Measurements from ENCODE around the gene PRRX1.

The PRRX1 gene

GRCh38 chr1:170707117-170707516 is 43.2 kb downstream of the PRRX1 start:
- CTCF ChIA-PET = interaction anchor here (0.6 kb wide), 1 partner anchor 508 kb away, joined by 3 read pairs; no protein-coding TSS in a partner anchor
- POLR2A ChIA-PET = no interaction called here
- TF ChIP-seq ZNF384 (IDR thresholded peaks at IDR 0.05) (no peak), BHLHE40 (IDR thresholded peaks at IDR 0.05; ENCODE audit: borderline replicate concordance) (no peak), FOXM1 (IDR thresholded peaks at IDR 0.05; ENCODE audit: borderline replicate concordance) (no peak), LEF1 (IDR thresholded peaks at IDR 0.05; ENCODE audit: borderline replicate concordance) (no peak), TARDBP (IDR thresholded peaks at IDR 0.05) (no peak), ARNT (IDR thresholded peaks at IDR 0.05) (no peak), SP1 (IDR thresholded peaks at IDR 0.05) (no peak), FOXA1 (IDR thresholded peaks at IDR 0.05) (no peak), SUZ12 (IDR thresholded peaks at IDR 0.05) (no peak), FOXK2 (IDR thresholded peaks at IDR 0.05) (no peak), CTBP1 (IDR thresholded peaks at IDR 0.05; ENCODE audit: borderline replicate concordance) (no peak), NFRKB (IDR thresholded peaks at IDR 0.05) (no peak), ELF4 (IDR thresholded peaks at IDR 0.05) (no peak)
- DNase-seq (ENCODE audit: extremely low spot score) = no peak

DNA sequence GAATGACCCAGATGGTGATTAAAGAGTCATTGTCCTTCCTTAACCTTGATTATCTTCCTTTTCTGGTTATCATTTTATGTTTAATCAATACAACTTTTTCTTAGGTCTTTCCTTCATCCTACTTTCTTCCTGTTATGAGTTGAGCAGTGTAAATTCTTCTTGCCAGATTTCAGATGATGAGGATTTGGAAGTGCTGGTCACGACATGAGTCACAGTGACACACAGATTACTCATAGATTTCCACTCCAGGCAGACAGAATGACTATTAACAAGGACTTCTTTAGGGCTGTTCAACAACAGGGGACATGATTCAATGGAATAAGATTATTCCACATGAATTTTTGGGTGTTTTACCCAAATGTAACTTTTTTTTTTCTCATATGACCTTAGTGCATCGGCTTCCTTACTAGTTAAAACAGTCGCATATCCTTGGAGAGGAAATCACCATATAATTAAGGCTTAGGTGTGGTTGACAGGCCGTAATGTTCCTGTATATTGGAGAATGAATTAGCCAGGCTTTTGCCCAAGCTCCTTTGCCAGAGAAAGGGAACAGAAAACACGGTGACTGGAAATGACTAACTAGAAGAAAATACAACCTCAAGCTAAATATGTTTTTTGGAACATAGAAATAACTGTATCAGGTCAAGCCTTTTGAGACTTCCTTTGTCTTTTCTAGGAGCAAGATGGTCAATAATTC is 44.2 kb downstream of the PRRX1 start:
- TF ChIP-seq HDGF (IDR thresholded peaks at IDR 0.05; ENCODE audit: borderline replicate concordance) (no peak), NFRKB (IDR thresholded peaks at IDR 0.05) (no peak), SUZ12 (IDR thresholded peaks at IDR 0.05) (no peak), LEF1 (IDR thresholded peaks at IDR 0.05; ENCODE audit: borderline replicate concordance) (no peak), BHLHE40 (IDR thresholded peaks at IDR 0.05; ENCODE audit: borderline replicate concordance) (no peak), FOXA1 (IDR thresholded peaks at IDR 0.05) (no peak), CTBP1 (IDR thresholded peaks at IDR 0.05; ENCODE audit: borderline replicate concordance) (no peak), ZNF384 (IDR thresholded peaks at IDR 0.05) (no peak), FOXM1 (IDR thresholded peaks at IDR 0.05; ENCODE audit: borderline replicate concordance) (no peak), TARDBP (IDR thresholded peaks at IDR 0.05) (no peak), FOXK2 (IDR thresholded peaks at IDR 0.05) (no peak), ARNT (IDR thresholded peaks at IDR 0.05) (no peak), PKNOX1 (IDR thresholded peaks at IDR 0.05) (no peak), SP1 (IDR thresholded peaks at IDR 0.05) (no peak), ELF4 (IDR thresholded peaks at IDR 0.05) (no peak), L3MBTL2 (conservative IDR thresholded peaks at IDR 0.05) (no peak)
- CTCF ChIA-PET = no interaction called here
- no peak for DNase-seq (ENCODE audit: extremely low spot score)
- POLR2A ChIA-PET = no interaction called here

- ChIA-PET POLR2A (no interaction called here), CTCF (no interaction called here)
- no peak for DNase-seq (ENCODE audit: extremely low spot score)
- TF ChIP-seq ARNT (IDR thresholded peaks at IDR 0.05) (no peak), PKNOX1 (IDR thresholded peaks at IDR 0.05) (no peak), FOXK2 (IDR thresholded peaks at IDR 0.05) (no peak), CTBP1 (IDR thresholded peaks at IDR 0.05; ENCODE audit: borderline replicate concordance) (no peak), BHLHE40 (IDR thresholded peaks at IDR 0.05; ENCODE audit: borderline replicate concordance) (no peak), LEF1 (IDR thresholded peaks at IDR 0.05; ENCODE audit: borderline replicate concordance) (no peak), ELF4 (IDR thresholded peaks at IDR 0.05) (no peak), FOXM1 (IDR thresholded peaks at IDR 0.05; ENCODE audit: borderline replicate concordance) (no peak), HDGF (IDR thresholded peaks at IDR 0.05; ENCODE audit: borderline replicate concordance) (no peak), TARDBP (IDR thresholded peaks at IDR 0.05) (no peak), FOXA1 (IDR thresholded peaks at IDR 0.05) (no peak), ZNF384 (IDR thresholded peaks at IDR 0.05) (no peak), L3MBTL2 (conservative IDR thresholded peaks at IDR 0.05) (no peak), SUZ12 (IDR thresholded peaks at IDR 0.05) (no peak), NFRKB (IDR thresholded peaks at IDR 0.05) (no peak)
These were observed 47.8 kb downstream of the PRRX1 start for GRCh38 chr1:170711682-170712081.

- no peak for DNase-seq (ENCODE audit: extremely low spot score)
- ChIA-PET POLR2A (no interaction called here), CTCF (no interaction called here)
- TF ChIP-seq BHLHE40 (IDR thresholded peaks at IDR 0.05; ENCODE audit: borderline replicate concordance) = no peak
- TF ChIP-seq TARDBP (IDR thresholded peaks at IDR 0.05) = no peak
- TF ChIP-seq FOXK2 (IDR thresholded peaks at IDR 0.05) = no peak
- TF ChIP-seq CTBP1 (IDR thresholded peaks at IDR 0.05; ENCODE audit: borderline replicate concordance) = no peak
- no peak for TF ChIP-seq PKNOX1 (IDR thresholded peaks at IDR 0.05)
- no peak for TF ChIP-seq SUZ12 (IDR thresholded peaks at IDR 0.05)
- no peak for TF ChIP-seq FOXM1 (IDR thresholded peaks at IDR 0.05; ENCODE audit: borderline replicate concordance)
- no peak for TF ChIP-seq ZNF384 (IDR thresholded peaks at IDR 0.05)
- no peak for TF ChIP-seq NFRKB (IDR thresholded peaks at IDR 0.05)
- no peak for TF ChIP-seq LEF1 (IDR thresholded peaks at IDR 0.05; ENCODE audit: borderline replicate concordance)
- no peak for TF ChIP-seq FOXA1 (IDR thresholded peaks at IDR 0.05)
- TF ChIP-seq SP1 (IDR thresholded peaks at IDR 0.05) = no peak
- no peak for TF ChIP-seq HDGF (IDR thresholded peaks at IDR 0.05; ENCODE audit: borderline replicate concordance)
- no peak for TF ChIP-seq ELF4 (IDR thresholded peaks at IDR 0.05)
- no peak for TF ChIP-seq ARNT (IDR thresholded peaks at IDR 0.05)
- TF ChIP-seq L3MBTL2 (conservative IDR thresholded peaks at IDR 0.05) = no peak
These were observed 50.2 kb downstream of the PRRX1 start for GRCh38 chr1:170714163-170714562.

GRCh38 chr1:170714938-170715337 is 51.0 kb downstream of the PRRX1 start:
- TF ChIP-seq SP1 (IDR thresholded peaks at IDR 0.05) (no peak), SUZ12 (IDR thresholded peaks at IDR 0.05) (no peak)
- ChIA-PET CTCF (no interaction called here), POLR2A (no interaction called here)
- DNase-seq (ENCODE audit: extremely low spot score) = no peak

GRCh38 chr1:170716835-170717429 is 53.0 kb downstream of the PRRX1 start:
- ChIA-PET CTCF (no interaction called here), POLR2A (no interaction called here)
- DNase-seq (ENCODE audit: extremely low spot score) = no peak
- no peak for TF ChIP-seq LEF1 (IDR thresholded peaks at IDR 0.05; ENCODE audit: borderline replicate concordance)
- TF ChIP-seq CTBP1 (IDR thresholded peaks at IDR 0.05; ENCODE audit: borderline replicate concordance) = no peak
- TF ChIP-seq SUZ12 (IDR thresholded peaks at IDR 0.05) = no peak
- no peak for TF ChIP-seq TARDBP (IDR thresholded peaks at IDR 0.05)
- TF ChIP-seq FOXA1 (IDR thresholded peaks at IDR 0.05) = no peak
- TF ChIP-seq SP1 (IDR thresholded peaks at IDR 0.05) = no peak
- TF ChIP-seq ZNF384 (IDR thresholded peaks at IDR 0.05) = no peak
- TF ChIP-seq NFRKB (IDR thresholded peaks at IDR 0.05) = no peak
- TF ChIP-seq BHLHE40 (IDR thresholded peaks at IDR 0.05; ENCODE audit: borderline replicate concordance) = no peak
- no peak for TF ChIP-seq HDGF (IDR thresholded peaks at IDR 0.05; ENCODE audit: borderline replicate concordance)

Data from HEK293T (cell line).